ENCODE measurements around the gene PREB.

Gene PREB

DNA sequence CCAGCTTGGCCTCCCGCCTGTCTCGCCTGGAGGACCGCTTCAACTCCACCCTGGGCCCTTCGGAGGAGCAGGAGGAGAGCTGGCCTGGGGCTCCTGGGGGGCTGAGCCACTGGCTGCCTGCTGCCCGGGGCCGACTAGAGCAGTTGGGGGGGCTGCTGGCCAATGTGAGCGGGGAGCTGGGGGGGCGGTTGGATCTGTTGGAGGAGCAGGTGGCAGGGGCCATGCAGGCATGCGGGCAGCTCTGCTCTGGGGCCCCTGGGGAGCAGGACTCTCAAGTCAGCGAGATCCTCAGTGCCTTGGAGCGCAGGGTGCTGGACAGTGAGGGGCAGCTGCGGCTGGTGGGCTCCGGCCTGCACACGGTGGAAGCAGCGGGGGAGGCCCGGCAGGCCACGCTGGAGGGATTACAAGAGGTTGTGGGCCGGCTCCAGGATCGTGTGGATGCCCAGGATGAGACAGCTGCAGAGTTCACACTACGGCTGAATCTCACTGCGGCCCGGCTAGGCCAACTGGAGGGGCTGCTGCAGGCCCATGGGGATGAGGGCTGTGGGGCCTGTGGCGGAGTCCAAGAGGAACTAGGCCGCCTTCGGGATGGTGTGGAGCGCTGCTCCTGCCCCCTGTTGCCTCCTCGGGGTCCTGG, 51.5 kb downstream of the PREB start:
- no peak for TF ChIP-seq GATA1 (IDR thresholded peaks at IDR 0.05; ENCODE audit: low read depth, low read length)
- TF ChIP-seq POLR2A (IDR thresholded peaks at IDR 0.05; ENCODE audit: low read length): no peak
- DNase-seq: no peak

GRCh38 chr2:27081984-27082772, 52.3 kb downstream of the PREB start:
- TF ChIP-seq POLR2A (IDR thresholded peaks at IDR 0.05; ENCODE audit: low read length): no peak
- no peak for TF ChIP-seq GATA1 (IDR thresholded peaks at IDR 0.05; ENCODE audit: low read depth, low read length)

More at GRCh38 chr2:27081984-27082772, 52.3 kb downstream of the PREB start:
- no peak for DNase-seq

Measured in erythroblast (primary cell).